Neural progenitor cell (in vitro differentiated cells): ENCODE results near the gene CLDN9. TPM values are rescaled to one million over a fixed set of nuclear protein-coding genes. Genes with fewer than 3 reads are reported as not detected.

Source experiments
- DNase-seq: peaks from one replicate; pipeline ENCODE4 v3.0.0-alpha.2; 2016; ENCODE audit warnings: low spot score
- H2AFZ ChIP-seq: fragments of 200-600 bp; sonication (generic); replicated peaks from 2 replicates; pipeline ENCODE4 v1.6.1; 2016; ENCODE audit warnings: antibody characterized with exemption
- H3F3A ChIP-seq: fragments of 200-600 bp; sonication (generic); 2 replicates; pipeline ENCODE4 v1.6.1; 2016; ENCODE audit warnings: antibody characterized with exemption, low read depth
- H3K27ac ChIP-seq: fragments of 200-600 bp; sonication (generic); 2 replicates; pipeline ENCODE4 v1.5.1; 2016; ENCODE audit warnings: mild to moderate bottlenecking
- H3K27me3 ChIP-seq: fragments of 200-600 bp; sonication (generic); 2 replicates; pipeline ENCODE4 v1.6.1; 2016; ENCODE audit warnings: mild to moderate bottlenecking, moderate library complexity
- H3K36me3 ChIP-seq: fragments of 200-600 bp; sonication (generic); 2 replicates; pipeline ENCODE4 v1.5.1; 2016
- H3K4me1 ChIP-seq: fragments of 200-600 bp; sonication (generic); 2 replicates; pipeline ENCODE4 v1.6.1; 2016; ENCODE audit warnings: mixed run types
- H3K4me2 ChIP-seq: fragments of 200-600 bp; sonication (generic); 2 replicates; pipeline ENCODE4 v1.6.1; 2016
- H3K4me3 ChIP-seq: fragments of 200-600 bp; sonication (generic); 2 replicates; pipeline ENCODE4 v1.5.1; 2016
- H3K79me2 ChIP-seq: fragments of 200-600 bp; sonication (generic); 2 replicates; pipeline ENCODE4 v1.6.1; 2016; ENCODE audit warnings: low read depth
- H3K9ac ChIP-seq: fragments of 200-600 bp; sonication (generic); 2 replicates; pipeline ENCODE4 v1.6.1; 2016
- H3K9me3 ChIP-seq: fragments of 200-600 bp; sonication (generic); 2 replicates; pipeline ENCODE4 v1.5.1; 2016; ENCODE audit warnings: low read depth
- H4K20me1 ChIP-seq: fragments of 200-600 bp; sonication (generic); 2 replicates; pipeline ENCODE4 v1.6.1; 2016; ENCODE audit warnings: low read depth
- H3K27ac Mint-ChIP-seq: 3 replicates; pipeline ENCODE4 v1.8.0; 2021; ENCODE audit warnings: mixed read lengths
- H3K27me3 Mint-ChIP-seq: 2 replicates; pipeline ENCODE4 v1.8.0; 2022; ENCODE audit warnings: low read depth, mild to moderate bottlenecking, inconsistent platforms, moderate library complexity, mixed read lengths; ENCODE audit not compliant: insufficient read depth
- H3K36me3 Mint-ChIP-seq: 3 replicates; pipeline ENCODE4 v1.8.0; 2021; ENCODE audit warnings: mixed read lengths
- H3K4me1 Mint-ChIP-seq: 3 replicates; pipeline ENCODE4 v1.8.0; 2021; ENCODE audit warnings: mixed read lengths
- H3K4me3 Mint-ChIP-seq: 3 replicates; pipeline ENCODE4 v1.8.0; 2021; ENCODE audit warnings: mild to moderate bottlenecking, moderate library complexity, mixed read lengths
- H3K9me3 Mint-ChIP-seq: 3 replicates; pipeline ENCODE4 v1.8.0; 2020; ENCODE audit warnings: mixed read lengths
- CTCF ChIP-seq: fragments of 200-600 bp; sonication (generic); IDR thresholded peaks from 2 replicates; pipeline ENCODE4 v1.5.1; 2017; ENCODE audit warnings: antibody characterized with exemption, mild to moderate bottlenecking
- EZH2 ChIP-seq: fragments of 200-600 bp; sonication (generic); IDR thresholded peaks from 2 replicates; pipeline ENCODE4 v1.6.1; 2017; ENCODE audit warnings: antibody characterized with exemption, mild to moderate bottlenecking, moderate library complexity
- EZH2phosphoT487 ChIP-seq: fragments of 200-600 bp; sonication (generic); IDR thresholded peaks from 2 replicates; pipeline ENCODE4 v1.6.1; 2017; ENCODE audit warnings: antibody characterized with exemption
- small RNA-seq: library from RNA; depleted of rRNA; stranded (forward); fragments of <200 nt; gene quantifications from one replicate; pipeline ENCODE3, GENCODE V24; 2015
- total RNA-seq: library from RNA; depleted of rRNA; stranded (reverse); fragments of >200 nt; gene quantifications from 2 replicates; pipeline ENCODE4 v1.2.3, GENCODE V29; 2015; ENCODE audit warnings: low replicate concordance

Gene CLDN9
- total RNA-seq, 1 donor from 2014 or later = not detected

DNA sequence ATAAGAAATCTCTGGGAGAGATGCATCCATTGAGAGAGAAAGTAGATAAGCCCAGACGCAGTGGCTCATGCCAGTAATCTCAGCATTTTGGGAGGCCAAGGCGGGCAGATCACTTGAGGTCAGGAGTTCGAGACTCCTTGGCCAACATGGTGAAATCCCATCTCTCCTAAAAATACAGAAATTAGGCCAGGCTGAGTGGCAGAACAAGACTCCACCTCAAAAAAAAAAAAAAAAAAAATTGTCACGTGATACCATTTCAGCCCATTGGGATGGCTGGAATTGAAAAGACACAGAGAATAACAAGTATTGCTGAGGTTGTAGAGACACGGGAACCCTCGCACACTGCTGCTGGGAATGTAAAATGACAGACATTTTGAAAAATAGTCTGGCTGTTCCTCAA is 49.8 kb downstream of the CLDN9 start:
- no peak overlapping the region for H3K4me2 ChIP-seq
- no peak overlapping the region for H3K27ac ChIP-seq
- no peaks in the 10 kb centered on the region for H3K36me3 ChIP-seq
- H3K79me2 ChIP-seq = no peaks in the 10 kb centered on the region
- peaks cover 10% of the 10 kb centered on the region for H3K27me3 Mint-ChIP-seq
- no peak overlapping the region for H3K27ac Mint-ChIP-seq
- H3K9me3 Mint-ChIP-seq = no peaks in the 10 kb centered on the region
- no peaks in the 10 kb centered on the region for H3K36me3 Mint-ChIP-seq
- no peak for DNase-seq
- H3K9ac ChIP-seq = no peak overlapping the region
- no peak for TF ChIP-seq CTCF
- TF ChIP-seq EZH2phosphoT487 = no peak
- no peak for TF ChIP-seq EZH2
- peaks cover 37% of the 10 kb centered on the region for H3K27me3 ChIP-seq
- no peak overlapping the region for H3K4me3 Mint-ChIP-seq
- H3F3A ChIP-seq = peaks cover 5% of the 10 kb centered on the region
- no peaks in the 10 kb centered on the region for H3K9me3 ChIP-seq
- H4K20me1 ChIP-seq = peaks cover 9% of the 10 kb centered on the region
- peaks cover 8% of the 10 kb centered on the region for H3K4me1 Mint-ChIP-seq
- H3K4me3 ChIP-seq = no peak overlapping the region
- H3K4me1 ChIP-seq = peaks cover 4% of the 10 kb centered on the region
- no peak overlapping the region for H2AFZ ChIP-seq

DNA sequence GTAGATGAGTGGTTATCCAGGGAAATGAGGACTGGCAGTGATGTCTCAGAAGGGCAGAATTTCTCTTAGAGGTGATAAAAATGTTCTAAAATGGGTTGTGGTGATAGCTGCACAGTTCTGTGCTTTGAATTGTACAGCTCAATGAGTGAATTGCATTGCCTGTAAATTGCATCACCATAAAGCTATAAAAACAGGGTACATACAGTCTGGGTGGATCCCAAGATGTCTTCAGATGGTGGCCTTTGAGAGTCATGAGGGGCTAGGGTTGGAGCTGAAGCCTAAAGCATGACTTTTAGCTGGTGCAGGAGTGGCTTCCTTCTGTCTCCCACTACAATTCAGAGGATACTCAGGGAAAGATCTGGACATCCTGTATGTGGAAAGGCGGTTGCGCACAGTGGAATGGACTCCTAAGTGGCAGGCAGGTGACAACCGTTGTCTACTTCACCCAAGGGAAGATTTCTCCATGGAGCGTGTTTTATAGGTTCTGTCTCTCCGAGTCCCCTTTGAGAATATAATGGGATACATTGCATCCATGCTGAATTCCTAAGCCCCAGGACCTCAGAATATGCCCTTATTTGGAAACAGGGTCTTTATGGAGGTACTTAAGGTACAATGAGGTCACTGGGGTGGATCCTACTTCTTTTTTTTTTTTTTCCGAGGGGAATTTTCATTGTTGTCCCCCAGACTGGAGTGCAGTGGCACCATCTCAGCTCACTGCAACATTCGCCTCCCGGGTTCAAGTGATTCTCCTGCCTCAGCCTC is 51.1 kb downstream of the CLDN9 start:
- no peak for DNase-seq
- Histone ChIP-seq H3K4me1 (peaks cover 4% of the 10 kb centered on the region), H3F3A (peaks cover 5% of the 10 kb centered on the region), H3K27ac (no peak overlapping the region), H3K9me3 (no peaks in the 10 kb centered on the region), H3K4me3 (no peak overlapping the region), H3K79me2 (no peaks in the 10 kb centered on the region), H2AFZ (no peak overlapping the region), H3K27me3 (peaks cover 24% of the 10 kb centered on the region), H3K36me3 (no peaks in the 10 kb centered on the region), H3K4me2 (no peak overlapping the region), H3K9ac (no peak overlapping the region), H4K20me1 (no peaks in the 10 kb centered on the region)
- Mint-ChIP-seq H3K4me1 (peaks cover 8% of the 10 kb centered on the region), H3K27ac (no peak overlapping the region), H3K27me3 (peaks cover 9% of the 10 kb centered on the region), H3K9me3 (no peaks in the 10 kb centered on the region), H3K36me3 (no peaks in the 10 kb centered on the region), H3K4me3 (no peak overlapping the region)
- no peak for TF ChIP-seq CTCF
- no peak for TF ChIP-seq EZH2
- no peak for TF ChIP-seq EZH2phosphoT487

Small RNA genes within 50 kb of the gene (small RNA-seq; reads per million reads assigned to genes)
- gene LINC00514 = not detected

Other genes starting within 250 kb of the CLDN9 start
- gene ELOB, start 235.6 kb upstream of the CLDN9 start, total RNA-seq = 210 and 402 TPM in 2 replicates
- gene PRSS33, start 225.4 kb upstream of the CLDN9 start, total RNA-seq = 0.40 and 0.73 TPM in 2 replicates
- gene PRSS41, start 214.5 kb upstream of the CLDN9 start, total RNA-seq = not detected in 2 replicates
- not detected in 2 replicates for gene PRSS21, start 195.7 kb upstream of the CLDN9 start, total RNA-seq
- not detected in 2 replicates for gene ZG16B, start 182.6 kb upstream of the CLDN9 start, total RNA-seq
- gene PRSS22, start 154.8 kb upstream of the CLDN9 start, total RNA-seq = not detected in 2 replicates
- gene FLYWCH2, start 129.7 kb upstream of the CLDN9 start, total RNA-seq = 15.8 and 46.5 TPM in 2 replicates
- gene FLYWCH1, start 101.0 kb upstream of the CLDN9 start, total RNA-seq = 5.1 and 16.1 TPM in 2 replicates
- gene KREMEN2, start 48.6 kb upstream of the CLDN9 start, total RNA-seq = 0.51 and 5.6 TPM in 2 replicates
- gene PAQR4, start 43.6 kb upstream of the CLDN9 start, total RNA-seq = 3.3 and 15.4 TPM in 2 replicates
- 4.6 and 38.5 TPM in 2 replicates for gene PKMYT1, start 32.5 kb upstream of the CLDN9 start, total RNA-seq
- gene CLDN6, start 5.3 kb downstream of the CLDN9 start, total RNA-seq = 31.6 and 60.0 TPM in 2 replicates
- 6.7 and 14.3 TPM in 2 replicates for gene TNFRSF12A, start 7.4 kb downstream of the CLDN9 start, total RNA-seq
- gene HCFC1R1, start 11.0 kb downstream of the CLDN9 start, total RNA-seq = 1.6 and 15.7 TPM in 2 replicates
- 16.6 and 28.6 TPM in 2 replicates for gene THOC6, start 11.1 kb downstream of the CLDN9 start, total RNA-seq
- gene BICDL2, start 24.0 kb downstream of the CLDN9 start, total RNA-seq = 0.12 TPM in 1 of 2 replicates, not detected in the other
- 0.58 and 0.62 TPM in 2 replicates for gene MMP25, start 33.6 kb downstream of the CLDN9 start, total RNA-seq
- gene IL32, start 52.7 kb downstream of the CLDN9 start, total RNA-seq = 1.4 TPM in 1 of 2 replicates, not detected in the other
- gene ZSCAN10, start 86.4 kb downstream of the CLDN9 start, total RNA-seq = 5.4 and 16.2 TPM in 2 replicates
- 5.4 and 19.6 TPM in 2 replicates for gene ZNF205, start 99.7 kb downstream of the CLDN9 start, total RNA-seq
- 1.3 and 4.0 TPM in 2 replicates for gene ZNF213, start 122.1 kb downstream of the CLDN9 start, total RNA-seq
- gene OR1F1, start 175.3 kb downstream of the CLDN9 start, total RNA-seq = not detected in 2 replicates
- 9.4 and 10.1 TPM in 2 replicates for gene ZNF200, start 222.2 kb downstream of the CLDN9 start, total RNA-seq
- gene MEFV, start 243.7 kb downstream of the CLDN9 start, total RNA-seq = not detected in 2 replicates